Measurements from ENCODE around the gene ATG4C. TPM values are rescaled to one million over a fixed set of nuclear protein-coding genes. Genes with fewer than 3 reads are reported as not detected.

The ATG4C gene
- total RNA-seq, 2 experiments from 2014 or later, result 4.2 to 4.6 TPM

GRCh38 chr1:62869217-62869754, 85.4 kb downstream of the ATG4C start:
- intact Hi-C loops (cut with DNase I, micrococcal nuclease), result no loop called here
- H3K9me3 ChIP-seq (ENCODE audit: control insufficient read depth in 1 of 2, insufficient read depth in 1 of 2, low read length in 2 of 2), result no peaks in the 10 kb centered on the region
- no peaks in the 10 kb centered on the region for H3K4me1 Mint-ChIP-seq (ENCODE audit: low read depth)
- DNase-seq (no peak), ATAC-seq (ENCODE audit: poor library complexity) (no peak)
- no peak overlapping the region for H3K4me3 ChIP-seq (ENCODE audit: low read length)
- H3K4me1 ChIP-seq (ENCODE audit: insufficient read depth, low read length), result no peaks in the 10 kb centered on the region
- H3K36me3 ChIP-seq (ENCODE audit: insufficient read depth, low read length), result no peaks in the 10 kb centered on the region
- H3K36me3 Mint-ChIP-seq (ENCODE audit: low read depth), result no peaks in the 10 kb centered on the region
- H3K27ac ChIP-seq (ENCODE audit: low read depth in 1 of 2, low read length in 2 of 2), result no peak overlapping the region
- ChIA-PET POLR2A (no interaction called here), CTCF (no interaction called here)
- no peak overlapping the region for H3K27ac Mint-ChIP-seq
- TF ChIP-seq CTCF (IDR thresholded peaks at IDR 0.05), result no peak
- H3K27me3 Mint-ChIP-seq, result no peaks in the 10 kb centered on the region
- no peaks in the 10 kb centered on the region for H3K9me3 Mint-ChIP-seq
- H3K4me3 Mint-ChIP-seq, result no peak overlapping the region
- H3K27me3 ChIP-seq (ENCODE audit: control insufficient read depth in 1 of 2, insufficient read depth in 2 of 2, low read length in 2 of 2), result no peaks in the 10 kb centered on the region

- no peak for DNase-seq
- Mint-ChIP-seq H3K9me3 (no peaks in the 10 kb centered on the region), H3K27ac (no peak overlapping the region), H3K36me3 (ENCODE audit: low read depth) (no peaks in the 10 kb centered on the region), H3K4me3 (no peak overlapping the region), H3K4me1 (ENCODE audit: low read depth) (no peaks in the 10 kb centered on the region), H3K27me3 (peaks cover 5% of the 10 kb centered on the region)
- Histone ChIP-seq H3K9me3 (ENCODE audit: control insufficient read depth in 1 of 2, insufficient read depth in 1 of 2, low read length in 2 of 2) (no peaks in the 10 kb centered on the region), H3K36me3 (ENCODE audit: insufficient read depth, low read length) (no peaks in the 10 kb centered on the region), H3K4me1 (ENCODE audit: insufficient read depth, low read length) (no peaks in the 10 kb centered on the region), H3K4me3 (ENCODE audit: low read length) (no peak overlapping the region), H3K27me3 (ENCODE audit: control insufficient read depth in 1 of 2, insufficient read depth in 2 of 2, low read length in 2 of 2) (no peaks in the 10 kb centered on the region), H3K27ac (ENCODE audit: low read depth in 1 of 2, low read length in 2 of 2) (no peak overlapping the region)
- no peak for TF ChIP-seq CTCF (IDR thresholded peaks at IDR 0.05)
- ATAC-seq (ENCODE audit: poor library complexity), result no peak
- intact Hi-C loops (cut with DNase I, micrococcal nuclease), result no loop called here
- POLR2A ChIA-PET, result no interaction called here
- CTCF ChIA-PET, result no interaction called here
Measured at GRCh38 chr1:62870148-62870547, 86.2 kb downstream of the ATG4C start.

GRCh38 chr1:62875676-62876075, 91.7 kb downstream of the ATG4C start:
- POLR2A ChIA-PET, result no interaction called here
- H3K9me3 ChIP-seq (ENCODE audit: control insufficient read depth in 1 of 2, insufficient read depth in 1 of 2, low read length in 2 of 2), result no peaks in the 10 kb centered on the region
- CTCF ChIA-PET, result no interaction called here
- no peaks in the 10 kb centered on the region for H3K27me3 ChIP-seq (ENCODE audit: control insufficient read depth in 1 of 2, insufficient read depth in 2 of 2, low read length in 2 of 2)
- Mint-ChIP-seq H3K36me3 (ENCODE audit: low read depth) (no peaks in the 10 kb centered on the region), H3K9me3 (peaks cover 2% of the 10 kb centered on the region), H3K4me3 (no peak overlapping the region), H3K27me3 (peaks cover 23% of the 10 kb centered on the region), H3K27ac (no peak overlapping the region), H3K4me1 (ENCODE audit: low read depth) (no peaks in the 10 kb centered on the region)
- intact Hi-C loops (cut with DNase I, micrococcal nuclease), result no loop called here
- no peaks in the 10 kb centered on the region for H3K36me3 ChIP-seq (ENCODE audit: insufficient read depth, low read length)
- no peak overlapping the region for H3K4me3 ChIP-seq (ENCODE audit: low read length)
- TF ChIP-seq CTCF (IDR thresholded peaks at IDR 0.05), result no peak
- ATAC-seq (ENCODE audit: poor library complexity) (no peak), DNase-seq (no peak)
- no peak overlapping the region for H3K27ac ChIP-seq (ENCODE audit: low read depth in 1 of 2, low read length in 2 of 2)
- H3K4me1 ChIP-seq (ENCODE audit: insufficient read depth, low read length), result no peaks in the 10 kb centered on the region

Measured in CD4-positive, alpha-beta T cell (primary cell).